ENCODE results near the gene ILK. TPM values are rescaled to one million over a fixed set of nuclear protein-coding genes. Genes with fewer than 3 reads are reported as not detected.

The ILK gene
- total and polyA plus RNA-seq, 2 experiments from 2014 or later, result 114 to 126 TPM

GRCh38 chr11:6583584-6583983, 20.0 kb upstream of the ILK start:
- H3K9me2 ChIP-seq (replicated peaks; ENCODE audit: insufficient read depth), result no peaks in the 10 kb centered on the region
- WGBS (ENCODE audit: low lambda C conversion rate, missing lambda C conversion rate), result 100% methylated on average over 1 of the region's 1 CpG
- no peak overlapping the region for H3K4me3 ChIP-seq
- H3K9me3 ChIP-seq (ENCODE audit: low read depth), result peaks cover 10% of the 10 kb centered on the region
- no peaks in the 10 kb centered on the region for H3K27me3 ChIP-seq
- no peaks in the 10 kb centered on the region for H3K4me1 ChIP-seq (ENCODE audit: insufficient read depth)
- DNase-seq (ENCODE audit: low spot score), result no peak
- H3K4me2 ChIP-seq, result no peak overlapping the region
- H2AFZ ChIP-seq, result no peak overlapping the region
- H3K79me2 ChIP-seq, result no peaks in the 10 kb centered on the region
- H3K36me3 ChIP-seq (replicated peaks; ENCODE audit: insufficient read depth, low read depth), result no peaks in the 10 kb centered on the region
- no peak overlapping the region for H3K27ac ChIP-seq
- H4K20me1 ChIP-seq (ENCODE audit: insufficient read depth, poor library complexity, severe bottlenecking), result no peaks in the 10 kb centered on the region
- TF ChIP-seq EZH2 (IDR thresholded peaks at IDR 0.05; ENCODE audit: borderline replicate concordance) (no peak), CTCF (IDR thresholded peaks at IDR 0.05; ENCODE audit: poor library complexity) (no peak), EZH2phosphoT487 (IDR thresholded peaks at IDR 0.05; ENCODE audit: low read depth, severe bottlenecking, unreplicated experiment) (no peak)

- TF ChIP-seq EZH2 (IDR thresholded peaks at IDR 0.05; ENCODE audit: borderline replicate concordance) (no peak), CTCF (IDR thresholded peaks at IDR 0.05; ENCODE audit: poor library complexity) (no peak), EZH2phosphoT487 (IDR thresholded peaks at IDR 0.05; ENCODE audit: low read depth, severe bottlenecking, unreplicated experiment) (no peak)
- DNase-seq (ENCODE audit: low spot score), result no peak
- Histone ChIP-seq H3K27ac (no peak overlapping the region), H3K4me2 (no peak overlapping the region), H3K27me3 (no peaks in the 10 kb centered on the region), H3K36me3 (replicated peaks; ENCODE audit: insufficient read depth, low read depth) (no peaks in the 10 kb centered on the region), H4K20me1 (ENCODE audit: insufficient read depth, poor library complexity, severe bottlenecking) (no peaks in the 10 kb centered on the region), H3K9me3 (ENCODE audit: low read depth) (peaks cover 10% of the 10 kb centered on the region), H3K9me2 (replicated peaks; ENCODE audit: insufficient read depth) (no peaks in the 10 kb centered on the region), H3K4me1 (ENCODE audit: insufficient read depth) (no peaks in the 10 kb centered on the region), H3K4me3 (no peak overlapping the region), H3K79me2 (no peaks in the 10 kb centered on the region), H2AFZ (no peak overlapping the region)
- WGBS (ENCODE audit: low lambda C conversion rate, missing lambda C conversion rate), result 92% methylated on average over 4 of the region's 4 CpGs
Observed at GRCh38 chr11:6584528-6584927, 19.0 kb upstream of the ILK start.

- H2AFZ ChIP-seq, result peak overlapping the region; percentile 17
- no peak overlapping the region for H3K4me3 ChIP-seq
- whole genome bisulfite sequencing (ENCODE audit: low lambda C conversion rate, missing lambda C conversion rate), result 37% methylated on average over 25 of the region's 25 CpGs
- H3K27ac ChIP-seq, result no peak overlapping the region
- no peaks in the 10 kb centered on the region for H3K79me2 ChIP-seq
- H3K4me2 ChIP-seq, result peak overlapping the region; percentile 78
- peaks cover 10% of the 10 kb centered on the region for H3K9me3 ChIP-seq (ENCODE audit: low read depth)
- peak; percentile 47 for DNase-seq (ENCODE audit: low spot score)
- no peaks in the 10 kb centered on the region for H3K4me1 ChIP-seq (ENCODE audit: insufficient read depth)
- H3K36me3 ChIP-seq (replicated peaks; ENCODE audit: insufficient read depth, low read depth), result no peaks in the 10 kb centered on the region
- H3K27me3 ChIP-seq, result no peaks in the 10 kb centered on the region
- no peaks in the 10 kb centered on the region for H3K9me2 ChIP-seq (replicated peaks; ENCODE audit: insufficient read depth)
- H4K20me1 ChIP-seq (ENCODE audit: insufficient read depth, poor library complexity, severe bottlenecking), result no peaks in the 10 kb centered on the region
- TF ChIP-seq CTCF (IDR thresholded peaks at IDR 0.05; ENCODE audit: poor library complexity) (no peak), EZH2phosphoT487 (IDR thresholded peaks at IDR 0.05; ENCODE audit: low read depth, severe bottlenecking, unreplicated experiment) (no peak), EZH2 (IDR thresholded peaks at IDR 0.05; ENCODE audit: borderline replicate concordance) (no peak)
Observed at GRCh38 chr11:6586434-6587359, 16.9 kb upstream of the ILK start.
